AG04450 (cell line): ENCODE measurements around the gene SNCA. TPM values are rescaled to one million over a fixed set of nuclear protein-coding genes. Genes with fewer than 3 reads are reported as not detected.

ENCODE experiments used
- CTCF ChIA-PET: fragments of 300-600, 350-600 bp; formaldehyde crosslinking; extraction: SDS; loops from one replicate; lab custom pipeline; 2022; ENCODE audit warnings: antibody characterized with exemption, inconsistent platforms; lab: Charles Lee
- POLR2A ChIA-PET: fragments of 350-600 bp; formaldehyde crosslinking; extraction: SDS; loops from one replicate; lab custom pipeline; 2021; ENCODE audit warnings: antibody characterized with exemption, inconsistent platforms; lab: Yijun Ruan, JAX
- DNase-seq: peaks from one replicate; pipeline ENCODE4 v3.0.0-alpha.2; 2011; ENCODE audit warnings: low read depth, low spot score
- H3K27ac ChIP-seq: one replicate; pipeline ENCODE4 v1.5.1; 2012; ENCODE audit warnings: low read depth, low read length, control low read depth
- H3K27me3 ChIP-seq: one replicate; pipeline ENCODE4 v1.6.0; 2012; ENCODE audit warnings: low read length; ENCODE audit not compliant: control insufficient read depth, insufficient read depth
- H3K4me3 ChIP-seq: 2 replicates; pipeline ENCODE4 v1.5.1; 2011; ENCODE audit warnings: mild to moderate bottlenecking, low read depth, low read length, control low read depth
- H3K9me3 ChIP-seq: 2 replicates; pipeline ENCODE4 v1.5.1; 2012; ENCODE audit warnings: low read length; ENCODE audit not compliant: control insufficient read depth, insufficient read depth
- polyA plus RNA-seq: library from polyadenylated mRNA; depleted of rRNA; stranded (reverse); fragments of >200 nt; gene quantifications from 2 replicates; pipeline ENCODE4 v1.2.3, GENCODE V29; 2011
- TF ChIP-seq, protein P1 (sequence below): IDR thresholded peaks from 2 replicates; pipeline ENCODE4 v1.5.1; 2011; ENCODE audit warnings: low read depth, low read length, control low read depth, inconsistent platforms

The SNCA gene
- polyA plus RNA-seq, 1 experiment, result 2.9 TPM

DNA sequence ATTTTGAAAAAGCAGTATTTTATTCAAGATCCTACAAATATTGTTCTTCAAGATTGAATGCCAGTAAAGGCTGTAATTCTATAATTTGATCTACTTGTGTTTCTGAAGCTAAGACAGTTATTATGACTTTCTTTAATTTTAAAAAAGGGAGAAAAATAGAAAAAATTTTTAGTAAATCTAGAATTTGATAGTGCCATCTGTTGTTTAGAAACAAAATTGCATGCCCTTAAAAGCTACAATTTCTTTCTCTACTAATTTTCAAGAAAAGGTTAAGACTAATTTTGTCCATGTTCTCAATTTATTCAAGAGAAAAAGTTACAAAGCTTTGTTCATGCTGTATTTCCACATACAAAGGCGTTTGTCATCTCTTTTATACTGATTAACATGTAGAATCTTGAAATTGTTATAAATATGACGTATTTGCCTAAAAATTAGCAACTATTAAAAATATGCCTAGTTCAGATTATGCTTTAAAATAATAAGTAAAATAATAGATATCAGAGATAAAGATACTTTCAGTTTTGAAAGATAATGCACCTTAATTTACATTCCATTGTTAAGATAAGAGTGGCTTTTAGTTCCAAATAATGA lies 32.1 kb upstream of the SNCA start:
- ChIA-PET POLR2A (no interaction called here), CTCF (interaction anchor here (0.5 to 7.8 kb wide), 23 partner anchors 9 to 412 kb away, joined by 3 to 102 read pairs (median 3); no protein-coding TSS in a partner anchor)
- Histone ChIP-seq H3K27me3 (no peaks in the 10 kb centered on the region), H3K27ac (no peak overlapping the region), H3K4me3 (no peak overlapping the region), H3K9me3 (no peaks in the 10 kb centered on the region)
- TF ChIP-seq, protein P1, sequence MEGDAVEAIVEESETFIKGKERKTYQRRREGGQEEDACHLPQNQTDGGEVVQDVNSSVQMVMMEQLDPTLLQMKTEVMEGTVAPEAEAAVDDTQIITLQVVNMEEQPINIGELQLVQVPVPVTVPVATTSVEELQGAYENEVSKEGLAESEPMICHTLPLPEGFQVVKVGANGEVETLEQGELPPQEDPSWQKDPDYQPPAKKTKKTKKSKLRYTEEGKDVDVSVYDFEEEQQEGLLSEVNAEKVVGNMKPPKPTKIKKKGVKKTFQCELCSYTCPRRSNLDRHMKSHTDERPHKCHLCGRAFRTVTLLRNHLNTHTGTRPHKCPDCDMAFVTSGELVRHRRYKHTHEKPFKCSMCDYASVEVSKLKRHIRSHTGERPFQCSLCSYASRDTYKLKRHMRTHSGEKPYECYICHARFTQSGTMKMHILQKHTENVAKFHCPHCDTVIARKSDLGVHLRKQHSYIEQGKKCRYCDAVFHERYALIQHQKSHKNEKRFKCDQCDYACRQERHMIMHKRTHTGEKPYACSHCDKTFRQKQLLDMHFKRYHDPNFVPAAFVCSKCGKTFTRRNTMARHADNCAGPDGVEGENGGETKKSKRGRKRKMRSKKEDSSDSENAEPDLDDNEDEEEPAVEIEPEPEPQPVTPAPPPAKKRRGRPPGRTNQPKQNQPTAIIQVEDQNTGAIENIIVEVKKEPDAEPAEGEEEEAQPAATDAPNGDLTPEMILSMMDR, result peak; percentile 55
- no peak for DNase-seq

DNA sequence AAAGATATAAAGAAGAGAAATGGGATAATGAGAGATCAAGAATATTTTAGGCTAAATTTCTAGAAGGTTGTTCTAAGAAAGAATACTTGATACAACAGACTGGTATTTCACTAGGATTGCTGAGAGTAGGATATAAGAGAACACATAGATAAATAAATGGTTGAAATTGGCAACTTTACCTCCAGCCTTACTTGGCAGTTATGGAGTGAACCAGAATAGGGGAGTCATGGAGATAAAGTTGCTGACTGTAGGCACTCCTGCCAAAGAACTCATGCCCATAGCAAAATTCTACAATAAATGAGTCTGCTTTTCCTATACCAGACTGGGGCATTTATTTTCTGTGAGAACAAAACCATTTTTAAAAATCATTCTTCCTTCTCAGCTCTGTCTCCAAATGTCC lies 31.3 kb upstream of the SNCA start:
- no peaks in the 10 kb centered on the region for H3K27me3 ChIP-seq
- no peak for DNase-seq
- ChIA-PET CTCF (interaction anchor here (0.9 to 7.8 kb wide), 15 partner anchors 8 to 411 kb away, joined by 3 to 102 read pairs (median 4); no protein-coding TSS in a partner anchor), POLR2A (no interaction called here)
- no peak overlapping the region for H3K4me3 ChIP-seq
- no peaks in the 10 kb centered on the region for H3K9me3 ChIP-seq
- H3K27ac ChIP-seq, result no peak overlapping the region
- TF ChIP-seq, protein P1, result no peak

DNA sequence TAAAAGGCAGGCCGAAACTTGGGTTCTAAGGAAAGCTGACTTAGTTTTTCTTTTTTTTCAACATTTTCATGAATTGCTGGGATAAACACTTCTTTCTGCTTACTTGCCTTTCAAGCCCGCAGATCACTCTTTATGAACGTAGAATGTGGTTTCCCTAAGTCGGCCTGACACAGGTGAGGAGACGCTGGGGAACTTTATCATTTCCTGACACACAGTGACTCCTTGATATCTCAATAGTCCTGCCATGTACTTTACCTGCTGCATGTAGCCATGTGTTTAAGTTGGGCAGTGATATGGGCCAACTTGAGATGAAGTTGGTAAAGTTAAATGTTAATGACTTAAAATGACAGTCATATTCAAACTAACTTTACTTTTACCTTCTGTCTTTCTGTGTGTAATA lies 26.6 kb upstream of the SNCA start:
- no peaks in the 10 kb centered on the region for H3K27me3 ChIP-seq
- TF ChIP-seq, protein P1, result no peak
- POLR2A ChIA-PET, result no interaction called here
- no peaks in the 10 kb centered on the region for H3K9me3 ChIP-seq
- CTCF ChIA-PET, result no interaction called here
- no peak overlapping the region for H3K27ac ChIP-seq
- no peak for DNase-seq
- no peak overlapping the region for H3K4me3 ChIP-seq

DNA sequence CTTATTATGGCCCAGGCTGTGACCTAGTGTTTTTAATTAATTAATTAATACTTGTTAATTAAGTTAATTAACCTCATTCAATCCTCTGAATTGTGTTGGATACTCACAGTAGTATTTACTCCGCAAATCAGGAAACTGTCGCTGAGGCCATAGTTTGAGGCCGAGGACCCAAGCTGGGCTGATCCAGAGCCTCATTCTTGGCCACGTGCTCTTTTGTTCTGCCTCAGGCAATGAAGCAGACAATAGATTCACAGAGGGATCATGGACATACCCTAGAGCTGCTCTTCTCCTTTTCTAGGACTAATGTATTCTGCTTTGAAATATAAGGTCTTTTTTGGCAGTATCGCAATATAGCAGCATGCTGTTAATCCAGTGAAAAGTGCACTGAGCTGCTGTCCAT lies 24.0 kb upstream of the SNCA start:
- Histone ChIP-seq H3K27ac (no peak overlapping the region), H3K9me3 (peaks cover 4% of the 10 kb centered on the region; the same call in 1 of the 2 replicates), H3K4me3 (no peak overlapping the region), H3K27me3 (no peaks in the 10 kb centered on the region)
- no peak for DNase-seq
- CTCF ChIA-PET, result interaction anchor here (1.5 to 2.7 kb wide), 2 partner anchors 8 to 204 kb away, joined by 5 to 9 read pairs; no protein-coding TSS in a partner anchor
- POLR2A ChIA-PET, result no interaction called here
- TF ChIP-seq, protein P1, result no peak

DNA sequence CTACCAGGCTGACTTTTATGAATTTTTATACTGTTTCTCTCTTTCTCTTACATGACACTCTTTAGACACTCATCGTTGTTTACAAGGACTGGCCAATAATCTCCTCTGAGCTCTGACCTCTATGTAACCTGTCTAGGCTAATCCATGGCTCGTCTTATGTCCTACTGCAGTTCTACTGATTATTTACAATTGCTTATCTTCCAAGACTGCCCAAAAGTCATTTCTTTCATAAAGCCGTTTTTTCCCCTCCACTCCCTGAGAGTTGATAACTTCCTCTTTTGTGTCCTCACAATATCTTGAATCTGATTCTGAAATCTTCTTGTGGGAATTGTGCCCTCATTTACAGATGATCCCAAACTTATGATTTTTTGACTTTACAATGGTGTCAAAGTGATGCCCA lies 18.3 kb upstream of the SNCA start:
- no peaks in the 10 kb centered on the region for H3K27me3 ChIP-seq
- no peak overlapping the region for H3K27ac ChIP-seq
- TF ChIP-seq, protein P1, result no peak
- POLR2A ChIA-PET, result no interaction called here
- peaks cover 4% of the 10 kb centered on the region; the same call in 1 of the 2 replicates for H3K9me3 ChIP-seq
- DNase-seq, result no peak
- H3K4me3 ChIP-seq, result no peak overlapping the region
- CTCF ChIA-PET, result interaction anchor here (0.6 to 2.2 kb wide), 2 partner anchors 214 to 369 kb away, joined by 3 to 4 read pairs; no protein-coding TSS in a partner anchor
